Measurements from ENCODE around the gene UBE2I.
A peak's percentile ranks its signal among the peaks of the same experiment; 100 is the strongest.

Gene UBE2I

GRCh38 chr16:1330260-1330914 is 21.0 kb downstream of the UBE2I start:
- DNase-seq (ENCODE audit: low read depth, low spot score) = no peak

DNA sequence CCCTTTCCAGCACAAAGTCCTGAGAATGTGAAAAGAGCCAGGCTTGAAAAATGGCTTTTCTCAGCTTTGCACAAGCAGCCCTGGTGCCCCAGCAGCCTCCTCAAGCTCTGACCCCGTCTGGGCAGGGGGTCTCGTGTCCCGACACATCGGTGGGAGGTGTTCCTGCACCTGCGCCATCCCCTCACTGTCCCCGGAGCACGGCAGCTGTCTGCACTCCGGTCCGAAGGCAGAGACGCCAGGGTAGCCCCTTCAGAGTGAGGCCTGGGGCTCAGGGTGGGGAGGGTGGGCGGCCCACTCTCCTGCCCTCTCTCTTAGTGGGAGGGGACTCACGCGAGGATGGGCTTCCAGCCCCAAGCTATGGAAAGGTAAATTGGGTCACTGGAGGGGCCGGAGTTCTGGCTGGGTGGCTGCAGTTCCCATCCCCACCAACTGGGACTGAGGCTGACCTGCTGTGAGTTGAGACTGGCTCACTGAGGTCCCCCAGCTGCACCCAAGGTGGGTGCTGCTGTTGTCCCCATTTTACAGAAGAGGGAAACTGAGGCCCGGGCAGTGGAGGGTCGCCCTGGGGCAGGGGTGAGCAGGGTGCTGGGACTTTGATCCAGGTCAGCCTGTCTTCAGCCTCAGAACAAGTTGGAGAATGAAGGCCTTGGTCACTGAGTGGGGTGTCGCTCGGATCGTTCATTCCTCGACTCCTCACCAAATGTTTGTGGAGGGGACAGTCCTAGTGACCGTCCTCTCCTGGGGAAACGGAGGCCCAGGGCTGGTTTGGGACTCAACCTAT is 21.7 kb downstream of the UBE2I start:
- no peak for DNase-seq (ENCODE audit: low read depth, low spot score)

DNA sequence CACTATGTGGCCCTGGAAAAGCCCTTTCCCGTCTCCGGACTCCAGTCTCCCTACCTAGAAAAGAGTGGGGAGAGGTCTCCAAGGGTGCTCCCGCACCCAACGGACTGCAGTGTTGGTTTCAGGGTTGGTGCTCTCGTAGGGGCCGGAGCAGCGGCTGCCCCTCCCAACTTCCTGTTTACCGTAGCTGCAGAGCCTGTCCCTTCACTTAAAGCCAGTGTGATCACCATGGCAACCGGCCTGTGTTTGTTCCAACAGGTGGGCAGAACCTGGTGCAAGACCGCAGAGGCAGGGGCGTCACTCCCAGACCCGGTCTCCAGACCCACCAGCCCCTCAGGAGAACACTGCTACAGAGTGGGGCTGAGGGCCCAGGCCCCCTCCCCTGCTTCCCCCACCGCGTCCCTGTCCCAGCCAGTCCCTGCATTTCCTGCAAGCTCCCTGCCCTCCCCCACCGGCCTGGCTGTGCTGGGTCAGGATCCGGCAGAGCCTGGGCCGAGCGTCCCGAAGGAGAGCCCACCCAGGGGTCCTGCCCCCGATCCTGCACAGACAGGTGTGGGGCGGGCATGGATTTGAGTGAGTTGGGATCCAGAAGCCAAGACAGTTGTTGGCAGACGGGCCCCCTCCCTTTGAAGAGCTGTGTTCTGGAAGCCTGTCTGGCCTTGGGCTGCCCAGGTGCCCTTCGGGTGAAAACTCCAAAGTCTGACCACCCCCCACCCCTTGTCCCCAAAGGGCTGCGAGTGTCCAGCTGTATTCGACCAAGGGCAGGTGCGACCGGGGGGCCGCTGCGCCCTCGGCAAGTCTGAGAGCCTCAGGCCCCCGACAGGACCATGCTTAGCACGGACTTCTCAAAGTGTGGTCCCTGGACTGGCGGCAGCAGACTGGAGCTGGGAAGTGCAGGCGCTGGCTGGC is 22.5 kb downstream of the UBE2I start:
- peak; percentile 73 for DNase-seq (ENCODE audit: low read depth, low spot score)

DNA sequence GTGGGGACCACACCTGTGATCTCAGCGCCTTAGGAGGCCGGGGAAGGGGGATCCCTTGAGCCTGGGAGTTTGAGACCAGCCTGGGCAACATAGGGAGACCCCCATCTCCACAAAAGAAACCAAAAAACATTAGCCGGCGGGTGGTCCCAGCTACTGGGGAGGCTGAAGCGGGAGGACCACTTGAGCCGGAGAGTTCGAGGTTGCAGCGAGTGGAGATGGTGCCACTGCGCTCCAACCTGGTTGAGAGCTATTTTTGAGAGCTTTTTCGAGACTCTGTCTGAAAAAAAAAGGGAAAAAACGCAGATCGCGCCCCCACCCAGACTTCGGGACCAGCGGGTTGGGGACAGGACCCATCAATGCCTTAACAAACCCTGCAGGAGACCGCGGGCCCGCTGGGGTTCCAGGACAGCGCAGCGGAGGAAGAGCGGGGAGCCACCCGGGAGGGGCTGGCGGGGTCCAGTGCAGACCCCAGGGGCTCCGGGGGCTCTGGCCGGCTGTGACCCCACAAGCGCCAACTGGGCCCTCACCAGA is 23.2 kb downstream of the UBE2I start:
- DNase-seq (ENCODE audit: low read depth, low spot score) = no peak

DNA sequence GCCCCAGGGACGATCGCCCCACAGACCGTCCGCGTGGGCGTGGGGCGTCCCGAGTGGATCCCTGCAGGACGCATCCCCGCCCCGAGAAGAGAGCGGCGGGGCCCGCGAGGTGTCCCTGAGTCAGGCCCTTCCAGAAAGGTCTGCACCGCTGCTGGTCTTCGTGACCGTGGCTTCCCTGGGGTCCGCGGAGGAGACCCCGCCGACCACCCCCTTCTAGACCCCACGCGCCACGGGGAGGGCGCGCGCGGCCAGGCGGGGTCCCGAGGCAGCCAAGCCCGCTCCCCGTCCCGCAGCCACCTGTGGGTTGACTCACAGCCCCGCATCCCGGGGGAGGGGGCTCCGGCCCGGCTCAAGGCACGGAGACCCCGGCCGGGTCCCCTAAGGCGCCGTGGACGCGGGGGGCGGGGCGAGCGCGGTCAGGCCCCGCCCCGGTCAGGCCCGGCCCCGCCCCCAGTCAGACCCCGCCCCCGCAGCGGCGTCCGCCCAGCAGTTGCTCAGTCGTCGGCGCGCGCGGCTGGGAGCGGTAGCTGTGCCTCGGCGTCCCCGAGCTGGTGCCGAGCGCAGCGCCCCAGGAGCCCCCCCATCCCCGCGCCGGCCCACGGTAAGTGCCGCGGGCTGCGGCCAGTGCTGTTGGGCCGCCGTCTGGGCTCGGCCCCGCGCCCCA is 23.8 kb downstream of the UBE2I start, which contains the start of gene BAIAP3:
BAIAP3 (plus strand) TSS at position 497 of the 664 bp plus-strand sequence. CDS start 4,905 bp downstream, outside the sequence.
- DNase-seq (ENCODE audit: low read depth, low spot score) = peak; percentile 49

DNA sequence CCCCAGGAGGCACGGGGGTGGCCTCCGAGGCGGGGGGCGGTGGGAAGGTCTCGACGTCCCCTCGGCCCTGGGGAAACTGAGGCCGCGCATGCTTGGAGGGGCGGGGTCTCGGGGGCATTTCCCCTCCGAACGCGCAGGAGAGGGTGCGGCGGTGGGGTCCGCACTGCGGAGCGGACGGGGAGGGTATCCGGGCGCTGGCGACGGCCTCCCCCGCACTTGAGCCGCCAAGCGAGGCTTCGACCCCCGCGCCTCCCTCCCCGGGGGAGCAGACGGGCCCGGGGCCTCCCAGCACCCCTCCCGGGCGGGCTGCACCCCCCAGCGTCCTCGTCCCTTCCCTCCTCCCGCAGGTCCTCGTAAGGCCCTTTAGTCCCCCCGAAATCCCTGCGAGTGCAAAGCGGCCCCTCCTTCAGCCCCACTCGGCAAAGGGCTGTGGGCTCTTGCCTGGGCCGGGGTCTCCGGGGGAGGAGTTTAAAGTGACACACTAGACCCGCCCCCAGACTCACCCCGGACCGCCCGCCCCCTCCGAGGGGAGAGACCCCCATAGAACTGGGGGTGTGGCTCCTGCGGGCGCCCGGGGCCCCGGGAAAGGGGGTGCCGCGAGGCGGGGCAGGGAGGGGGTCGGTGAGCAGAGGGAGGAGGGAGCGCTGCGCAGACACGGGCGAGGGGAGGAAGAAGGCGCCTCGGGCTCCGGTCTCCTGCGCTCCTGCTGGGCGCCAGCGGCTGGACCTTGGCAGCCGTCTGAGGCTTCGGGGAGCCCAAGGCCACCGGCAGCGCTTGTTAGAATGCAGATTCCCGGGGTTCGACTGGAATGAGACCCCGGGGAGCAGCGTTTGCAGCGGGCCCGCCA is 24.6 kb downstream of the UBE2I start:
- DNase-seq (ENCODE audit: low read depth, low spot score) = no peak

- DNase-seq (ENCODE audit: low read depth, low spot score) = no peak
Measured at GRCh38 chr16:1334739-1335138, 25.3 kb downstream of the UBE2I start.

DNA sequence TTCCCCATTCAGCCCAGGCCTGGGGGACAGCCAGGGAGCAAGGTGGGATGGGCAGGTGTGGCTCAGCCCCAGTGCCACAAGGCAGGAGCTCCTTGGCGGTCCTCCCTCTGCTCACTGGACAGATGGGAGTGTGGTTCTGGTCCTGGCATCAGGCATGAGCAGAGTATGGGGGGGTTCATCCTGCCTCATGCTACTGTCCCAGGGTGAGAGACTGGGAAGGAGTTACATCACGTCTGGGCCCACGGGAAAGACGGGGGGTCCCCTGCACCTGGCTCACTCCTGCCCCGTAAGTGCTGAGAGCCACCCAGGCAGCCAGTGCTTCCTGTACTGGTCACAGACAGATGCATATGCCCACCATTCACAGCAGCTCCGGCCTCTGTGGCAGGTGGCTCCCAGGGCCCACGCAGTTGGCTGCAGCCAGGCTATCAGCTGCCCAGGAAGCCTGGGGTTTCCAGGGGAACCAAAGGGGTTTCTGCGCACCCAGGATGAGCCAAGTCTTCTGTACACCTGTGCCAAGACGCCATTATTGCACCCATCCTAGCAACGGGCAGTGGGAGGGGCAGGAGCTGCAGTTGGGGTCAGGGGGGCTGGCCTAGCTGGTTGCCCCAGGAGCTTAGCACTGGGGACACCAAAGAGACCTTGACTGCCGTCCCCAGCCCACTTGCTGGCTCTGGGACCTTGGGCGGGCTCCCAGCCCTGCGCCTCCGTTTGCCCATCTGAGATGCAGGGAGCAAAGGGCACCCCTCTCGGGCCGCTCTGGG is 26.0 kb downstream of the UBE2I start:
- DNase-seq (ENCODE audit: low read depth, low spot score) = no peak

DNA sequence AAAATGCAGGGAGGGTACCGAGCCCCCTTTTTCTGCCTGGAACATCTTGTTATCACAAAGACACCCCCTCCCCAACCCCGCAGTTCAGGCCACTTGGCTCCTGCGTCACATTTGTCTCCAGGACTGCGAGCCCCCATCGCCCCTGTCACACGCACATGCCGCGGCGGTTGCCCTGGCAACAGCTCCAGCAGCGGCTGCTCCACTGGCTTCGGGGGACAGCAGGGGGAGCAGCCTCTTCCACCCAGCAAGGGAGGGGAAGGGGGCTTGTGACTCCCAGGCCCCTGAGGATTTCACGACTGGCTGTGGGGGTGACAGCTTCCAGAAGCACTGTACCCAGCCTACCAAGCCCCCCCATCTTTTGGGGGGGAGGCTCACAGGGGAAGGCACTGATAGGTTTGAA is 26.6 kb downstream of the UBE2I start:
- DNase-seq (ENCODE audit: low read depth, low spot score) = peak; percentile 27

DNA sequence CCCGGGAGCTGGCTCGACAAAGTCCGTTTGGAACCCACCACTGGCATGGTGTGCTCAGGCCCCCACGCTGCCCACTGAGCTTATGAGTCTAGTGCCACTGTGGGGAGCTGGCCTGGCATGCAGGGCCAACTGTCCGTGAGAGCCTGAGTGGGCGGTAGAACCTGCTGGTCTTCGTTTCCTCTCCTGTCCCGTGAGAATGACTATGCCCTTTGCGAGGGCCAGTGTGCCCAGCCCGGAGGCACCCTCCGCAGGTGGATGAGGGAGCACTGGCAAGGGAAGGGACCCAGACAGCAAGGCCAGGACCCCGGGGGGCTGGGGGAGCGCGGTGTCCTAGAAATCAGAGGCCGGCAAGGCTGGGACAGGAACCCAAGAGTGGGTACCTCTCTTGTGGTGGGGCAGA is 27.2 kb downstream of the UBE2I start:
- no peak for DNase-seq (ENCODE audit: low read depth, low spot score)

DNA sequence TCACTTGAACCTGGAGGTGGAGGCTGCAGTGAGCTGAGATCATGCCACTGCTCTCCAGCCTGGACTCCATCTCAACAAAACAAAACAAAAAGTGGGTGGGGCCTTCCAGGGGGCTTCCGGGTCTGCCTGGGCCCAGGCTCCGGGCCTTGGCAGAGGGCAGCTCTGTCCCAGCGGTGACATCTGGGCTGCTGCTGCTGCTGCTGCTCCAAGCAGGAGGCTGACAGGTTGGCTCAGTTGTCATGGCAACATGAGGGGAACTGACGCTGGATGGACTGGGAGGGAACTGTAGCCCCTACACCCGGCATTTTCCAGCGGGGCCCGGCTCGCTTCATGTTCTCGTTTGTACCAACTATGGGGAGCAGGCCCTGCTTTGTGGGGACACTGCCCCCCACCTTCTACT is 28.1 kb downstream of the UBE2I start:
- no peak for DNase-seq (ENCODE audit: low read depth, low spot score)

- DNase-seq (ENCODE audit: low read depth, low spot score) = peak; percentile 36
Measured at GRCh38 chr16:1338119-1338730, 28.8 kb downstream of the UBE2I start.

- no peak for DNase-seq (ENCODE audit: low read depth, low spot score)
Measured at GRCh38 chr16:1338855-1339675, 29.6 kb downstream of the UBE2I start.

DNA sequence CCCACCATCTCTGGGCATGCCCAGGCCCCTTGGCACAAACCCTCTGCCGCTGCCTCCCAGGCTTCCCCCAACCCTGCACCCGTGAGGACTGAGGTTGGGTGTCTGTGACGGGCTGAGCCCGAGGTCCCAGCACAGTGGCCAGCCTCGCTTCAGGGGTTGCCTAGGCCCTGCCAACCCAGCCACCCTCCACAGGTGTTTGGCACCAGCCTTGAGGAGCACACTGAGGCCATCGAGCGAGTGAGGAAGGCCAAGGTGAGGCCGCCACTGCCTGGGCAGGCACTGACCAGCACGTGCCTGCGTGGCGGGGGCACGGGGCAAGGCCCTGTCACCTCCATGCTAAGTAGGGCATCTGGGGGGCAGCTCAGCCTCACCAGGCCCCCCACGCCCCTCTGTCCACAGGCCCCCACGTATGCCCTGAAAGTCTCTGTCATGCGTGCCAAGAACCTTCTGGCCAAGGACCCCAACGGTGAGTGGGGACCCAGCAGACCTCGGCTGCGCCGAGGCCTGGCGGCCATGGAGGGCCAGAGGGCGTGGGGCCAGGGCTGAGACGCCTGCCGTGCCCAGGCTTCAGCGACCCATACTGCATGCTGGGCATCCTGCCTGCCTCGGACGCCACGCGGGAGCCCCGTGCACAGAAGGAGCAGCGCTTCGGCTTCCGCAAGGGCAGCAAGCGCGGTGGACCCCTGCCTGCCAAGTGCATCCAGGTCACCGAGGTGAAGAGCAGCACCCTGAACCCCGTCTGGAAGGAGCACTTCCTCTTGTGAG is 31.5 kb downstream of the UBE2I start:
- no peak for DNase-seq (ENCODE audit: low read depth, low spot score)

DNA sequence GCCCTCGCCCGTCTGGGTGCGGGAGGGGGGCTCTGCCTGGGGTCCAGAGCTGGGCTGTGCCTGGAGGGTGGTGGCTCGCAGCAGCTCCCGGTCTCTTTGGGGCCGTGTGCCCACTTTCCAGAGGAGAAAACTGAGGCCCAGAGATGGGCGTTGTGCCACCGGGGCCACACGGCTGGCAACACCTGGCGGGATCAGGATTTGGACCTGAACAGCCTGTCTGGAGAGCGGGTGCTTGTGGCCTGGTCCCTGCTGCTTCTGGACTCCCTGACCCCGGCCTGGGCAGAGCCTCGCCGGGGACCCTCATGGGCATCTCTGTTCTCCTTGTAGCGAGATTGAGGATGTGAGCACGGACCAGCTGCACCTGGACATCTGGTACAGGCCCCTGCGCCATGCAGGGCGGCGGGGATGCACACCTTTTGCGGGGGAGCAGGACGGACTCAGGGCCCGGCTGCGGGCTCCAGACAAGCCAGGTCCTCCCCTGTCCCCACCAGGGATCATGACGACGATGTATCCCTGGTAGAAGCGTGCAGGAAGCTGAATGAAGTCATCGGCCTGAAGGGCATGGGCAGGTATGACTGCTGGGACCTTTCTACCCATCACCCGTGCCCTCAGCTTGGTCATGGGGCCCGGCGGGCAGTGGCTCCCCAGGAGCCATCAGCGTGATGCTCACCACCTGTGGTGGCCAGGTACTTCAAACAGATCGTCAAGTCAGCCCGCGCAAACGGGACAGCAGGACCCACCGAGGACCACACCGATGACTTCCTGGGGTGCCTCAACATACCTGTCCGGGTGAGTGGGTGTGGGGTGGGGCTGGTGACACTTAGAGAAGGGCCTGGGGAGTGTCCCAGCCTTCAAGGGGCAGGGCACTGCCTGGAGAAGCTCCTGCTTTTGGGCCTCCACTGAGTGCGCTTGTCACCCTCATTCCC is 32.3 kb downstream of the UBE2I start:
- no peak for DNase-seq (ENCODE audit: low read depth, low spot score)

Data from astrocyte of the hippocampus (primary cell).